ENCODE data around the gene TSC2. TPM values are rescaled to one million over a fixed set of nuclear protein-coding genes. Genes with fewer than 3 reads are reported as not detected.

Gene TSC2
- total and polyA plus RNA-seq, 4 donors: 23.3 to 51.2 (median 28.7) TPM

DNA sequence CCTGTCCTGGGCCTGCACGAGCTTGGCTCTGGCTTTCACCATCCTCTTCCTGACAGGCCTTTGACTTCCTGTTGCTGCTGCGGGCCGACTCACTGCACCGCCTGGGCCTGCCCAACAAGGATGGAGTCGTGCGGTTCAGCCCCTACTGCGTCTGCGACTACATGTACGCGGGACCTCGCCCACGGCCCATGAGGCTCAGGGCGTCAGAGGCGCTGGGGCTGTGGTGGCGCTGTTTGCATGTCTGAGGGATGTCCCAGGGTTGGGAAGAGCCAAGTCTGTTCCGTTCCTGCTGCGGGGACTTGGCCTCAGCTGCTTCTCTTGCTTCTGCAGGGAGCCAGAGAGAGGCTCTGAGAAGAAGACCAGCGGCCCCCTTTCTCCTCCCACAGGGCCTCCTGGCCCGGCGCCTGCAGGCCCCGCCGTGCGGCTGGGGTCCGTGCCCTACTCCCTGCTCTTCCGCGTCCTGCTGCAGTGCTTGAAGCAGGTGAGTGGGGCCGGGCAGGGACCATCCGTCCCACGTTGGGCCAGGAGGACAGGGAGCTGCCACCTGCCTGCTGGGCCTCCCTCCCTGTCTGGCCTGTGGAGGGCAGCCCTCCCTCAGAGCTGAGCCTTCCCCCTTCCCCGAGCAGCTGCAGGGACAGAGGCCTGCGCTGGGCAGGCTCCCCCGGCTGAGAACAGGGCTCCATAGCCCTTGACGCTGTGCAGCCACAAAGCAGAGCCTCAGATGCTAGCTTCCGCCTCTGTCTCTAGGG, 23.8 kb downstream of the TSC2 start:
- H3K4me3 ChIP-seq (ENCODE audit: low read depth in 1 of 3, low read length in 3 of 3): no peak overlapping the region
- TF ChIP-seq FOXA1 (IDR thresholded peaks at IDR 0.05) (no peak), ATF3 (IDR thresholded peaks at IDR 0.05) (no peak), JUND (IDR thresholded peaks at IDR 0.05) (no peak), ZBTB33 (IDR thresholded peaks at IDR 0.05) (no peak)
- 88% methylated on average over 34 of the region's 34 CpGs for WGBS
- no peak overlapping the region for H3K27ac ChIP-seq (ENCODE audit: low read depth in 1 of 2, low read length in 2 of 2)
- H3K27me3 ChIP-seq (ENCODE audit: control insufficient read depth in 4 of 4, insufficient read depth in 4 of 4, low read length in 3 of 4): no peaks in the 10 kb centered on the region
- H3K9me3 ChIP-seq (ENCODE audit: control insufficient read depth in 4 of 4, low read length in 3 of 4): no peaks in the 10 kb centered on the region
- no peak for DNase-seq (ENCODE audit: low spot score)
- peaks cover 14 to 76% (median 26%) of the 10 kb centered on the region in 4 donors for H3K36me3 ChIP-seq (ENCODE audit: control insufficient read depth in 4 of 4, insufficient read depth in 3 of 4, low read depth in 1 of 4, low read length in 3 of 4)
- H3K9ac ChIP-seq (ENCODE audit: low read depth in 1 of 2, low read length in 2 of 2): no peak overlapping the region
- no peaks in the 10 kb centered on the region for H3K4me1 ChIP-seq (ENCODE audit: control insufficient read depth in 4 of 4, insufficient read depth in 4 of 4, low read length in 3 of 4)

- DNase-seq (ENCODE audit: low spot score): no peak
- TF ChIP-seq HNF4G (IDR thresholded peaks at IDR 0.05) (no peak), NR2F2 (IDR thresholded peaks at IDR 0.05) (no peak), YY1 (IDR thresholded peaks at IDR 0.05) (no peak), RAD21 (IDR thresholded peaks at IDR 0.05) (no peak), HNF4A (conservative IDR thresholded peaks at IDR 0.05) (no peak), CTCF (IDR thresholded peaks at IDR 0.05; ENCODE audit: low read depth, low read length, missing input control) (no peak), FOXA1 (IDR thresholded peaks at IDR 0.05) (no peak), EGR1 (IDR thresholded peaks at IDR 0.05; ENCODE audit: low read depth in 2 of 2) (no peak)
Observed at GRCh38 chr16:2072926-2073325, 25.1 kb downstream of the TSC2 start.

DNA sequence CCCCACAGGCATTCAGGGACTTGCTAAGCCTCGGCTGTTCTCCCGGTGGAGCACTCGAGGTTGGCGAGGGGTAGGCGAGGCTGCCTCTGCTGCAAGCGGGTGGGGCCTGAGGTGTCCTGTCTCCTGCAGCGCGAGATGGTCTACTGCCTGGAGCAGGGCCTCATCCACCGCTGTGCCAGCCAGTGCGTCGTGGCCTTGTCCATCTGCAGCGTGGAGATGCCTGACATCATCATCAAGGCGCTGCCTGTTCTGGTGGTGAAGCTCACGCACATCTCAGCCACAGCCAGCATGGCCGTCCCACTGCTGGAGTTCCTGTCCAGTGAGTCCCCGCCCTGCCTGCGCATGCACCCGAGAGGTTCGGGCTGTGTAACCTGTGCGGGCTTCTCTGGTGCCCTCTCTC, 26.3 kb downstream of the TSC2 start:
- TF ChIP-seq NR2F2 (IDR thresholded peaks at IDR 0.05) (no peak), FOXA1 (IDR thresholded peaks at IDR 0.05) (no peak), CTCF (IDR thresholded peaks at IDR 0.05; ENCODE audit: low read depth, low read length, missing input control) (no peak), ATF3 (IDR thresholded peaks at IDR 0.05) (no peak), ZBTB33 (IDR thresholded peaks at IDR 0.05) (no peak), TAF1 (conservative IDR thresholded peaks at IDR 0.05) (no peak), MAX (IDR thresholded peaks at IDR 0.05) (no peak)
- Histone ChIP-seq H3K27me3 (ENCODE audit: control insufficient read depth in 4 of 4, insufficient read depth in 4 of 4, low read length in 3 of 4) (no peaks in the 10 kb centered on the region), H3K9me3 (ENCODE audit: control insufficient read depth in 4 of 4, low read length in 3 of 4) (no peaks in the 10 kb centered on the region), H3K9ac (ENCODE audit: low read depth in 1 of 2, low read length in 2 of 2) (no peak overlapping the region), H3K27ac (ENCODE audit: low read depth in 1 of 2, low read length in 2 of 2) (no peak overlapping the region), H3K36me3 (ENCODE audit: control insufficient read depth in 4 of 4, insufficient read depth in 3 of 4, low read depth in 1 of 4, low read length in 3 of 4) (peaks cover 13 to 68% (median 22%) of the 10 kb centered on the region in 4 donors), H3K4me1 (ENCODE audit: control insufficient read depth in 4 of 4, insufficient read depth in 4 of 4, low read length in 3 of 4) (no peaks in the 10 kb centered on the region), H3K4me3 (ENCODE audit: low read depth in 1 of 3, low read length in 3 of 3) (no peak overlapping the region)
- no peak for DNase-seq (ENCODE audit: low spot score)
- WGBS: 97% methylated on average over 20 of the region's 20 CpGs

More at GRCh38 chr16:2072926-2073325, 25.1 kb downstream of the TSC2 start:
- Histone ChIP-seq H3K9ac (ENCODE audit: low read depth in 1 of 2, low read length in 2 of 2) (no peak overlapping the region), H3K4me1 (ENCODE audit: control insufficient read depth in 4 of 4, insufficient read depth in 4 of 4, low read length in 3 of 4) (no peaks in the 10 kb centered on the region), H3K27me3 (ENCODE audit: control insufficient read depth in 4 of 4, insufficient read depth in 4 of 4, low read length in 3 of 4) (no peaks in the 10 kb centered on the region), H3K4me3 (ENCODE audit: low read depth in 1 of 3, low read length in 3 of 3) (no peak overlapping the region), H3K9me3 (ENCODE audit: control insufficient read depth in 4 of 4, low read length in 3 of 4) (no peaks in the 10 kb centered on the region), H3K36me3 (ENCODE audit: control insufficient read depth in 4 of 4, insufficient read depth in 3 of 4, low read depth in 1 of 4, low read length in 3 of 4) (peaks cover 14 to 75% (median 25%) of the 10 kb centered on the region in 4 donors), H3K27ac (ENCODE audit: low read depth in 1 of 2, low read length in 2 of 2) (no peak overlapping the region)
- WGBS: 87% methylated on average over 8 of the region's 8 CpGs

All from liver (tissue), 9 donors.